T47D (cell line): ENCODE results near the gene PPP1R2.
A peak's percentile ranks its signal among the peaks of the same experiment; 100 is the strongest.

Experiments
- DNase-seq, 2 experiments: peaks; one replicate each; pipeline versions ENCODE4 v3.0.0 to v3.0.0-alpha.2; 2011 to 2012; ENCODE audit warnings: low read depth in 1 of 2, low spot score in 1 of 2
- JUND ChIP-seq: IDR thresholded peaks from 2 replicates; pipeline ENCODE4 v1.6.1; 2012; ENCODE audit warnings: low read depth
- in situ Hi-C: cut with HindIII; loops from 2 replicates; pipeline ENCODE4 v1.10.0; 2016; ENCODE audit warnings: low sequenced_read_pairs, low pct_unique_long_range_greater_than_20kb

Gene PPP1R2

DNA sequence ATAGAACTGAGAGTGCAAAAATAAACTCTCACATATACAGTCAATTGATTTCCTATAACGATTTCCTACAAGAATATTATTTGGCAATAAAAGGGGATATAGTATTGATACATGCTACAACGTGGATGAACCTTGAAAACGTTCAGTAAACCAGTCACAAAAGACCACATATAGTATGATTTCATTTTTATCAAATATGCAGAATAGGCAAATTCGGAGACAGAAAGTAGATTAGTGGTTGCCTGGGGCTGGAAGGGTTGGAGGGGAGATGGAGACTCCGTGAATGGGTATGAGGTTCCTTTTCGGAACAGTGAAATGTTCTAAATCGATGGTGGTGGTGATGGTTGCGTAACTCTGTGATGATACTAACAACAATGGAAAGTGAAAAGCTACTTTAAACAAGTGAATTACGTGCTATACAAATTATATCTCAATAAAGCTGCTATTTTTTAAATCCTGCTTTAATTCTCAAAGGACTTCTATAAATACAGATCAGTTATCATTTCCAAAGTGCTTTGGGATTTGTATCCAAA, 34.6 kb upstream of the PPP1R2 start:
- no peak for TF ChIP-seq JUND
- in situ Hi-C loops = no loop called here
- no peak for DNase-seq

DNA sequence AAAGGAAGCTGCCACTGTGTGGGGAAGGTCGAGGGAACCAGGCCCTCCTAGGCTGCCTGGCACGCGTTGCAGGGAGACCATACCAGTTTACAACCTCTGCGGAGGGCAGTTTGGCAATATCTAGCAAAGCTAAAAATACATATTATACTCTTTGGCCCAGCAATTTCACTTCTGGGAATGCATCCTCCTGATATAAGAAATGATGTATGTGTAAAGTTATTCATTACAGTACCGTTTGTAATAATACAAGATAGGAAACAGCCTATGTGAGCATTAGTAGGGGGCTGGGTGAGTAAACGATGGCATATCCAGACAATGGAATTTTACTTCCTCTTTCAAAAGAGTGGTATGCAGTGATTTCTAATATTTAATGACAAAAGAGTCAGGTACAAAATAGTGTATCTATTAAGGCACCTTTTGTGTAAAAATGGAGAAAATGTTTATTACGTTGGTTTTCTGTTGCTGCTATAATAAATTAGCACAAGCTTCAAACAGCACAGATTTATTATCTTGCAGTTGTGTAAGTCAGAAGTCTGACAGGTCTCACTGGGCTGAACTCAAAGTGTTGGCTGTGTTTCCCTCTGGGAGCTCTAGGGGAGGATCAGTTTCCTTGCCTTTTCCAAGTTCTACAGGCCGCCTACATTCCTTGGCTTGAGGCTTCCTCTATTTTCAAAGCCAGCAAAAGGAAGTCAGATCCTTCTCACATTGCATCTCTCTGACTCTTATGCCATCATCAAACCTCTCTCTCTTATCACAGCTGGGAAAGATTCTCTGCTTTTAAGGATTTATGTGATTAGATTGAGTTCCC, 31.6 kb upstream of the PPP1R2 start:
- TF ChIP-seq JUND = no peak
- in situ Hi-C loops = no loop called here
- DNase-seq = peak in 1 of 2 experiments; percentile 37

DNA sequence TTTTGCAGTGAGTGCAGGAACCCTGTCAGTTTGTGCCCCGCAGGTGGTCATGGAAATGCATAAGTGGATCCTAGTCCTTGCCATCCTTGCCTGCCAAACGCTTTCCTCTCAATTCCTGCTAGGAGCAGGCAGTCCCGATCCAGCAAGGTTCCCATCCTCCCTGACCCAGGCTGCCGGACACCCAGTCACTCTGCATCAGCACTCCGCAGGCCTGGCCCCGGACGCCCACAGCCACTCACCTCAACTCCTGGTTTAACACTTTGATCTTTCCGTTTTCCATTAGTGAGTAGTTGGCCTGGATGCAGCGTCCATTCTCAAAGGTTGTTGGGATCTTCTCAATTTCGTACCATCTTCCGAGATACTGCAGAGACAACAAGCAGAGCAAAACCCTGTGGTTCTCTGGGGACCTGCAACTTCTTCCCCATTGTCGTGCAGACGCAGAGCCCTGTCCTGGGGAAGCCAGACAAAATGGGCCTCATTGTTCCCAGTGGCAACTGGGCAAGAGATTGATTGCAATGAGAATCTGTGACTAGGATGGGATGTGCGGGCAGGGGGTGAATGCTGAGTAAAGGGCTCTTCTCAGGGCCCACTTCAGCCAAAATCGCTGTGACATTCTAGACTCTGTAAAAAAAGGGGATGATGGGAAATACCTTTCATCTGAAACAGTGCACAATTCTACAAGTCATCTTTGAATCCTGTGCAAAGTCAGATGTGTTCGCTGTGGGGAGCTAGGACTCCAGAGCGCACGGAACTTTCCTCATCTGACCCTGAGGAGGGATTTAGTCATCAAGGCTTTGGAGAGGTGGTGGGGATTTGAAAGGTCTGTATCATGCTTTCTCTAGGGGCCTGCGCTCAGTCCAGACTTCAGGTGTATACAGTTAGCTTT, 30.7 kb upstream of the PPP1R2 start:
- no peak for DNase-seq
- in situ Hi-C loops = no loop called here
- no peak for TF ChIP-seq JUND

DNA sequence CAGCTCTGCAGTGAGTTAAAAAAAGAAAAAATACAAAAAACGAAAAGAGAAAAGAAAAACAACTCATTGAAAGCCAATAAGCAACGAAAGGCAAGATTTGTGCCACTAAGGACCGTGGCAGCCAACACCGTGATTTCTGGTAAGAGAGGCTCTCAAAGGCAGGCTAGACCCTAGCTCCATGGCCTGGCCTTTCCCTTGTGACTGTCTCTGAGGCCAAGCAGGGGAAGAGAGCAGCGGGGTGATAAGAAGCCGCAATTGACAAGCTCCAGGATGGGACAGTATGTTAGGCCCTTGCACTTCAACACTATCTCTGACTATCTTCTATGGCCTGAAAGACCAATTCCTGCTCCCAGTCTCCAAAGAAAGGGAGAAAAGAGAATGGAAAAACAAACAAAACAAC, 28.2 kb upstream of the PPP1R2 start:
- DNase-seq = no peak
- in situ Hi-C loops = no loop called here
- TF ChIP-seq JUND = no peak

DNA sequence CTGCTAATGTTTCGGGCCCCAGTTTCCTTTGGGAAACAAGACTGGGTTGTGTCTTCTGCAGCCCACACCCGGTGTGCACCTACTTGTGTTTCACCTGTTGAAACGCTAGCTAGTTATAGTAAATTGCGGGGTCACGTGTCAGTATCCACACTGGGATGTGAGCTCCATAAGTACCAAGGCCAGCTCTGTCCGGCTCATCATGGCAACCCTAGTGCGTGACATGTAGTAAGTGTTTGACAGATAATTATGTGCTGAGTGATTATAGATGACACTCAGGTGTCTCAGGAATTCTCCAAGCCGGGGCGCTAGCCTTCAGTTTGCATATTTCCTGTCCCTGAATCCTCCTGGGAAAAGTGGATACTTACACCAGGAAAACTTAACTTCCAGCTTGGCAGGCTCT, 27.8 kb upstream of the PPP1R2 start:
- in situ Hi-C loops = no loop called here
- DNase-seq = no peak
- TF ChIP-seq JUND = no peak

DNA sequence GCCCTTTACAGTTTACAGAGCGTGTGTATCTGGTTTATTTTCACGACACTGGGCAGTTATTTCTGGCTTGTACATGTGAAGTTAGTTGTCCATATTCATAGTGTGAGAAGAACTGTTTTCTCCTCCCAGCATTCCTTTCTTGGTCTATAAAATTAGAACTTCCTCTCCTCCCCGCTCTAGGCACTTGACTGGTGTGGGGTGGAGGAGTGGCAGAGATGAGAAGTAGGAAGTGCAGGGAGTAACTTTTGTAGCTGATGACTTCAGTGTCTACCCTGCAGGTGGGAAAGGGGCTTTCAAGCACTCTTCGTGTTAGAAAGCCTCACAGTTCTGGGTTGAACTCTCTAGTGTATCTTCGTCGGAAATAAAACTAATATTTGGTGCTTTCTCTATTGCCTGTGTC, 27.2 kb upstream of the PPP1R2 start:
- DNase-seq = no peak
- in situ Hi-C loops = no loop called here

DNA sequence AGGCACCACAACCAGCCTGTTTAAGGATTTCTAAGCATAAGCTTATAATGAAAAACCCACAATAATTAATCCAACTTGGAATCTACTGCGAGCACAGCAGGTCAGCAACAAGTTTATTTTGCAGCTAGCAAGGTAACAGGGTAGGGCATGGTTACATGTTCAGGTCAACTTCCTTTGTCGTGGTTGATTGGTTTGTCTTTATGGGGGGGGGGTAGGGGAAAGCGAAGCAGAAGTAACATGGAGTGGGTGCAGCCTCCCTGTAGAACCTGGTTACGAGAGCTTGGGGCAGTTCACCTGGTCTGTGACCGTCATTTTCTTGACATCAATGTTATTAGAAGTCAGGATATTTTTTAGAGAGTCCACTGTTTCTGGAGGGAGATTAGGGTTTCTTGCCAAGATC, 25.5 kb upstream of the PPP1R2 start:
- TF ChIP-seq JUND = no peak
- no peak for DNase-seq
- in situ Hi-C loops = no loop called here

More for the DNA sequence above, 27.2 kb upstream of the PPP1R2 start:
- TF ChIP-seq JUND = no peak

DNA sequence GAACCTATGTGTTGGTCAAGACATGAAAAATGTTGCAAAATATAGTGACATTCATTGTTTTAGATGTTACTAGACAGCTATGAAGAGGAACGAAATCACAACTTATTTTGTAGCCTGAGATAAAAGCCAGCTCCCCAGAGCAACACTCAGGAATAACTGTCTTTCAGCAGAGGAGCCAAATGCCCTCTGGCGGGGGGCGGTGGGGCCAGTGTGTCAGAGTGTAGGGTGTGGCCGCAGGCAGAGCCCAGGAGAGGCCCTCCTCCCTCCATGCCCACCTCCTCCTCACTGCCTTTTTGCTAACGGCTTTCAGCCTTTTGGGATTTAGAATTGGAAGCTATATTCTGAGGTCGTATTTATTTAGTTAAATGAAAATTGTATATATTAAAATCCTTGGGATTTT, 23.7 kb upstream of the PPP1R2 start:
- in situ Hi-C loops = no loop called here
- TF ChIP-seq JUND = no peak
- DNase-seq = no peak

DNA sequence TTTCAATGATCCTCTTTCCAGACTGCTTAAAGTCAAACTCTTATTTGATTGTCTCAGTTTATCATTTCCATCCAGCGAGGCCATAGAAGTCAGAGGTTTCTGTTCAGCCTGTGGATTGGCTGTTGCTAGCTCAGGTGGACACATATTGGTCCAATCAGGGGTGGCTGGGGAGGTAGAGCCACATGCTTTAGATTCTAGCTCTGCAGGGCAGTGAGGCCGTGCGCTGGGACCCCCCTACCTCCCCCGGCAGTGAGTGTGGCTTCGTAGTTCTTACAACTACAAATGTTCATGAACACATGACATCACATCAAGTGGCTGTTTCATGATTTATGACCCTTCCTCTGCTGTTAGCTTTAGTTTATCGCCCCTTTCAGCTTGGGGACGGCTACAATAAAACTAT, 22.6 kb upstream of the PPP1R2 start:
- DNase-seq = no peak
- TF ChIP-seq JUND = no peak
- in situ Hi-C loops = no loop called here

DNA sequence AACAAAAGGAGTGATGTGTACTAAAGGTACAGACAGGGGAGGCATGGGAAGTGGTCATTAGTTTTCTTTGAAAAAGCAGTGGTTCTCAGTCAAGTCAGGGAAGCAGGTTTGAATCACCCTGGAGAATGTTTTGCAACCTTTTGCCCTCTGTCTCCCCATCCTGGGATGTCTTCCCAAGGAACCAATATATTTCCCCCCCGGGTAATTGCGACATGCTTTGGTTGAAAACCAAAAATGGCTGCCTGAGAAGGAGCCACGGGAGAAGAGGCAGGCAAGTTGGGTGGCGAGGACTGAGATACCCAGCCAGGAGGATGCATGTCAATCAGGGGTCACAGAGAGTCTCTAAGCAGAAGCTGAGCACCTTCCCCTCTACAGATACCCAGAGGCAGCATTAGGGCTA, 20.2 kb upstream of the PPP1R2 start:
- no peak for TF ChIP-seq JUND
- no peak for DNase-seq
- in situ Hi-C loops = no loop called here

DNA sequence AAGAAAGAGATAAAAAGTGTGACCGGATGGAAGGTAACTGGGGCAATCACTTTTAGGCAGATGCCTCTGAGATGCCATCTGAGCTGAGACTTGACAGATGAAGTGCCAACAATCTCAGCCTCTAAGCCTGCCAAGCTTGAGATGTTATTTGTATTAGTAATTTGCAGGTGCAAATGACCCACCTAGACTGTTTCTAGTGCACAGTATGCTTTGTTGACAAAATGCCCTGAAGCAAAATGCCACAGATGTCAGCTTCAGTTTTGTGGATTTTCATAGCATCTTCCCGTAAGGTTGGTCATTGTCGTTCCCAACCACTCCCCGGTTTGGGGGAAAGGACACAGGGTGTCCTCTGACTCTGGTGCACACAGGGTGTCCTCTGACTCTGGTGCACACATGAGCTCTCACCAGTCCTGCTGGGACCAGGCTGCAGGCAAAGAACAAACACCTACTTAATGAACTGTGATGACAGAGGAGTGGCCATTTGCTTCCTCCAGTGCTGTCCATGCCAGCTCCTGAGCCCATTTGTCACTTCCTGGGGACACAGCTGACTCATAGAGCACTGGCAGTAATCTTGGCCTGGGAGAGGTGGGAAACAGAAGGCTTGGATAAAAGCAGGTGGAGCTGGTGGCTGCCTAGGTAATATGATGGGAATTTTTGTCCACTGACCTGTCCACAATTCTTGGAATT, 16.7 kb upstream of the PPP1R2 start:
- peak in 1 of 2 experiments; percentile 66 for DNase-seq
- TF ChIP-seq JUND = no peak
- in situ Hi-C loops = no loop called here

DNA sequence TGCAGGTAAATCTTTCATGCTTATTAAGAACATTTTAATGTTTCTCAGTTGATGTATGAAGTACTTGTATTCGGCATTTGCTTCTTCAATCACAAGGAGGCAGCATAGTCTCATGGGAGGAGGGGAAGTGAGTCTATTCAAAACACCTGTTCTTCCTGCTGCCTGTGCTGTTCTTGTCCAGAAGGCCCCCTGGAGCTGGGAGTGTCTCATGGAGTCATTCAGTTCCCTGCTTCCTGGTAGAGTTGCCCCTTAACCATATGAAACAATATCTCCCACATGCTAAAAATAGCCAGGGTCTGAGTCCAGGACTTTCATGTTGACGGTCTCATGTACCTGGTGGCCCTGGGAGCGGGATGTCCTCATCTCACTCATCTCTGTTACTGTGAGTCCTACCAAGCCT, 15.5 kb upstream of the PPP1R2 start:
- peak in 1 of 2 experiments; percentile 93 for DNase-seq
- TF ChIP-seq JUND = no peak
- in situ Hi-C loops = no loop called here
